ENCODE measurements around the gene ADGRE3. TPM values are rescaled to one million over a fixed set of nuclear protein-coding genes. Genes with fewer than 3 reads are reported as not detected.

The ADGRE3 gene
- total RNA-seq, 1 donor from 2014 or later, result not detected

DNA sequence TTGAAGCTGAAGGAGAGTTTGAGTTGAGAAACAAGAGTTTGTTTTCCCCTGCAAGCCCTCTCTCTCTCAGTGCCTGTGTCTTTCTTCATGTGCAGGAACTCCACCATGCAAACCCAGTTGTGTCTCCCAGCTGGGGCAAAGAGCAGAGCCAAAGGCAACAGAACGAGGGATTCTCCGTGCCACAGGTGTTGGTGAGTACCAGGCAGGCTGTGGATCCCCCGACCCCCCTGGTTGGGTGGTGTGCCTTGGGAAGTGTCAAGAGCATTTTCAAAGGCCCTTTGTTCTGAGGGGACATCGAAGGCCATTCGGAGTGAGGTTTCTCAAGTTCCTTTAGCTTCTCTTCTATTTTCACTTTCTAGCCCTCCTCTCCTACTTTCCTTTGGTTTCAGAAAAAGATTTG, 20.8 kb upstream of the ADGRE3 start:
- Mint-ChIP-seq H3K27ac (ENCODE audit: unreplicated experiment) (no peak overlapping the region), H3K4me1 (ENCODE audit: unreplicated experiment) (no peaks in the 10 kb centered on the region), H3K9me3 (ENCODE audit: unreplicated experiment) (no peaks in the 10 kb centered on the region), H3K36me3 (ENCODE audit: low read depth, unreplicated experiment) (peaks cover 29% of the 10 kb centered on the region), H3K27me3 (ENCODE audit: unreplicated experiment) (no peaks in the 10 kb centered on the region), H3K4me3 (ENCODE audit: unreplicated experiment) (no peak overlapping the region)
- TF ChIP-seq, protein P1, sequence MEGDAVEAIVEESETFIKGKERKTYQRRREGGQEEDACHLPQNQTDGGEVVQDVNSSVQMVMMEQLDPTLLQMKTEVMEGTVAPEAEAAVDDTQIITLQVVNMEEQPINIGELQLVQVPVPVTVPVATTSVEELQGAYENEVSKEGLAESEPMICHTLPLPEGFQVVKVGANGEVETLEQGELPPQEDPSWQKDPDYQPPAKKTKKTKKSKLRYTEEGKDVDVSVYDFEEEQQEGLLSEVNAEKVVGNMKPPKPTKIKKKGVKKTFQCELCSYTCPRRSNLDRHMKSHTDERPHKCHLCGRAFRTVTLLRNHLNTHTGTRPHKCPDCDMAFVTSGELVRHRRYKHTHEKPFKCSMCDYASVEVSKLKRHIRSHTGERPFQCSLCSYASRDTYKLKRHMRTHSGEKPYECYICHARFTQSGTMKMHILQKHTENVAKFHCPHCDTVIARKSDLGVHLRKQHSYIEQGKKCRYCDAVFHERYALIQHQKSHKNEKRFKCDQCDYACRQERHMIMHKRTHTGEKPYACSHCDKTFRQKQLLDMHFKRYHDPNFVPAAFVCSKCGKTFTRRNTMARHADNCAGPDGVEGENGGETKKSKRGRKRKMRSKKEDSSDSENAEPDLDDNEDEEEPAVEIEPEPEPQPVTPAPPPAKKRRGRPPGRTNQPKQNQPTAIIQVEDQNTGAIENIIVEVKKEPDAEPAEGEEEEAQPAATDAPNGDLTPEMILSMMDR (IDR thresholded peaks at IDR 0.05; ENCODE audit: unreplicated experiment), result no peak
- DNase-seq (ENCODE audit: low spot score), result no peak

DNA sequence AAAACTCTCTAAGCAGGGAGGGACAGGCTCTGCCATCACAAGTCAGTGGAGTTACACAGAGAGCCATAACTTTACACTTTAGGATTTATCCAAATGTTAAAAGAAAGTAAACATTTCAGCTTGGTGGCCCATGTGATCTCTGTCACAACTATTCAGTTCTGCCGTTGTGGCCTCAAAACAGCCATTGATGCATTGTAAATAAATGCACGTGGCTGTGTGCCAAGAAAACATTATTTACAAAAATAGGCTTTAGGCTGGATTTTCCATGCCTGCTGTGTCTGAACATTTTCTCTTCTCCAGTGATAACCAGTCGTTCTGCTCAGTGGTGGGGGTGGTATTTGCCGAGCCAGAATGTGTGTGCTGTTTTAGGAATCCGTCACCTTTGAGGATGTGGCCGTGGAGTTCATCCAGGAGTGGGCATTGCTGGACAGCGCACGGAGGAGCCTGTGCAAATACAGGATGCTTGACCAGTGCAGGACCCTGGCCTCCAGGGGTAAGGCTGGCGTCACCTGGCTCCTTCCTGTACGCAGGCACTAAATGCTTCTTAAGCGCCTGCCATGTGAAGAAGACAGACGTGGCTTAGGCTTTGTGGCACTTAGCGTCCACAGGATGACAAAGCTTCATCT, 20.1 kb upstream of the ADGRE3 start:
- Mint-ChIP-seq H3K36me3 (ENCODE audit: low read depth, unreplicated experiment) (peaks cover 24% of the 10 kb centered on the region), H3K4me3 (ENCODE audit: unreplicated experiment) (no peak overlapping the region), H3K27me3 (ENCODE audit: unreplicated experiment) (peaks cover 2% of the 10 kb centered on the region), H3K27ac (ENCODE audit: unreplicated experiment) (no peak overlapping the region), H3K9me3 (ENCODE audit: unreplicated experiment) (no peaks in the 10 kb centered on the region), H3K4me1 (ENCODE audit: unreplicated experiment) (no peaks in the 10 kb centered on the region)
- no peak for DNase-seq (ENCODE audit: low spot score)
- TF ChIP-seq, protein P1 (IDR thresholded peaks at IDR 0.05; ENCODE audit: unreplicated experiment), result no peak

DNA sequence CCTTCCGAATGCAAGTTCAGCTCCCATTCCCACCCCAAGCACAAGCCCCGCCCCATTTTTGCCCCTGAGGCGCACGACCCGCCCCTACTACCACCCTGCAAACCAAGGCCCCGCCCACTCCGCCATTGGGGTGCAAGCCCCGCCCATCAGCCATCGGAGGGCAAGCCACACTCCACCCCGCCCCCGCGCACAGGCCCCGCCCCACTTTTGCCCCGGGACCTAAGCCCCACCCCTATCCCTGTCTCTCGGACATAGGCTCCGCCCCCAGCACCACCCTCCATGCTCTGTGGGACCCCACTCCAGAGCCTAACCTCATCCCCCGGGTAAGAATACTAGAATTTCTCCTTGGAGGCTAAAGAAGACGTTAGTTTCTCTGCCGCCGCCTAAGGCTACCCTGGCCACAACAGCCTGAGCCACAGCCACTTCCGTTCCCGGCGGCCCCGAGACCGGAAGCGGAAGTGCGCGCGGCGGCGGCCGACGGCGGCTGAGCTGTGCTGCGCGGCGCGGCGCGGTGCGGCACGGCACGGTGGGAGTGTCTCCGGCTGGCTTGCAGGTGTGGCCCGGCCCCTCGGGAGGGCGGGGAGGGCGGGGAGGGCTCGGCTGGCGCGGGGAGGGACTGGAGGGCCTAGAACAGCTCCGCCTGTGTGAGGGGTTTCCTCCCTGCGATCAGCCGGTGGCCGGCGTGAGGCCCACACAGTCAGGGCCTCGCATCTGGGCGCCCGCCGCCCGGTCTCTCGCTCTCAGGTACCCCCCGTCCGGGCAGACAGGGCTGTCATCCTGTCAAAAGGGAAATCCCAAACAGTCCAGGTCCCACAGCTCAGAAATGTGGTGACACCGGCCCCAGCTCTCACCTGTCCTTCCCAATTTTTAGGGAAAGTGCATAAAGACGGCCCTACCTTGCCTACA, 15.2 kb upstream of the ADGRE3 start, which contains the start of gene ZNF333:
TSS of gene ZNF333 (plus strand) at position 451 of the 906 bp plus-strand sequence. CDS start 3,444 bp downstream, outside the sequence.
- H3K9me3 Mint-ChIP-seq (ENCODE audit: unreplicated experiment), result no peaks in the 10 kb centered on the region
- peak within 1 kb of the TSS; percentile 92 for H3K27ac Mint-ChIP-seq (ENCODE audit: unreplicated experiment)
- peak; percentile 98 for DNase-seq (ENCODE audit: low spot score)
- peak within 1 kb of the TSS; percentile 93 for H3K4me3 Mint-ChIP-seq (ENCODE audit: unreplicated experiment)
- no peaks in the 10 kb centered on the region for H3K36me3 Mint-ChIP-seq (ENCODE audit: low read depth, unreplicated experiment)
- TF ChIP-seq, protein P1 (IDR thresholded peaks at IDR 0.05; ENCODE audit: unreplicated experiment), result no peak
- no peaks in the 10 kb centered on the region for H3K4me1 Mint-ChIP-seq (ENCODE audit: unreplicated experiment)
- peaks cover 2% of the 10 kb centered on the region for H3K27me3 Mint-ChIP-seq (ENCODE audit: unreplicated experiment)

DNA sequence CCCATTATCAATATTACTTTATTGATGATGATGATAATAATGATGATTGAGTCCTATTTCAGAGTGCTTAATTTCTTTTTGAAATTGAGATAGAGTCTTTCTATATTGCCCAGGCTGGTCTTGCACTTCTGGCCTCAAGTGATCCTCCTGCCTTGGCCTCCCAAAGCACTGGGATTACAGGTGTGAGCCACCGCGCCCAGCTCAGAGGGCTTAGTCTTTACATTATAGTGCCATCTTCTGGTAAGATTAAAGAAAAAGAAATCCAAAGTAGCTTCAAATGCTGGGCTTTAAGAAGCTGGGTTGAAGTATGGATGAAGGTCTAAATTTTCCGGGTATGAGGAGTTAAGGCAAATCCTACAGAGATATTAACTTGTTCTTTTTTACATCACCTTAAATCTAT, 11.8 kb upstream of the ADGRE3 start:
- Mint-ChIP-seq H3K27me3 (ENCODE audit: unreplicated experiment) (peaks cover 2% of the 10 kb centered on the region), H3K4me1 (ENCODE audit: unreplicated experiment) (no peaks in the 10 kb centered on the region), H3K27ac (ENCODE audit: unreplicated experiment) (no peak overlapping the region), H3K36me3 (ENCODE audit: low read depth, unreplicated experiment) (no peaks in the 10 kb centered on the region), H3K9me3 (ENCODE audit: unreplicated experiment) (no peaks in the 10 kb centered on the region), H3K4me3 (ENCODE audit: unreplicated experiment) (no peak overlapping the region)
- DNase-seq (ENCODE audit: low spot score), result no peak
- TF ChIP-seq, protein P1 (IDR thresholded peaks at IDR 0.05; ENCODE audit: unreplicated experiment), result no peak

DNA sequence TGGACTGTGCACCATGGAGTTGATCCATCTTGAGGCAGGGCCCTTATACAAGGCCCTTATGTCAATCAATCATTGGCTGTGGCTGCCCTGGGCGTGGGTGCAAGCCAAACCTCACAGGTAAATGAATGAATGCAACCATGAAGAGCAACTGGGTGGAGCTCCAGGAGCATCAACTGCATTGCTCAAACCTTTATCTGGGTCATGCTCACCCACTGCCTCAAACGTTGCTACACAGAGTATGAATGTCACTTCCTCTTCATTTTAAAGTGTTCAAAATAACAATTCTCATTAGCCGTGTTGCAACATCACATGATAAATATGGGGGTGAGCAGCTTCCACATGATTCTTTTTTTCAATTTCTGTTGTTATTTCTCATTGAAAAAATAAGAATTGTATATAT, 8.8 kb upstream of the ADGRE3 start:
- no peaks in the 10 kb centered on the region for H3K4me1 Mint-ChIP-seq (ENCODE audit: unreplicated experiment)
- no peak overlapping the region for H3K4me3 Mint-ChIP-seq (ENCODE audit: unreplicated experiment)
- H3K9me3 Mint-ChIP-seq (ENCODE audit: unreplicated experiment), result no peaks in the 10 kb centered on the region
- no peak for DNase-seq (ENCODE audit: low spot score)
- TF ChIP-seq, protein P1 (IDR thresholded peaks at IDR 0.05; ENCODE audit: unreplicated experiment), result no peak
- peaks cover 3% of the 10 kb centered on the region for H3K36me3 Mint-ChIP-seq (ENCODE audit: low read depth, unreplicated experiment)
- H3K27ac Mint-ChIP-seq (ENCODE audit: unreplicated experiment), result no peak overlapping the region
- no peaks in the 10 kb centered on the region for H3K27me3 Mint-ChIP-seq (ENCODE audit: unreplicated experiment)

Data from endothelial cell (in vitro differentiated cells).